Activated CD4-positive, alpha-beta T cell treated with anti-CD3 and anti-CD28 coated beads, Interleukin-2, amount 50 U/mL, for 4 hours (primary cell): ENCODE results near the gene PIRT.
"Not testable (repeated sequence)": the region's sequence is repeated elsewhere in the genome, so short reads cannot be mapped to it uniquely, and the experiment has no call there.

ENCODE experiments used
- DNase-seq, 2 experiments: peaks; one replicate each; pipeline ENCODE4 v3.0.0-alpha.2; 2020

PIRT gene

DNA sequence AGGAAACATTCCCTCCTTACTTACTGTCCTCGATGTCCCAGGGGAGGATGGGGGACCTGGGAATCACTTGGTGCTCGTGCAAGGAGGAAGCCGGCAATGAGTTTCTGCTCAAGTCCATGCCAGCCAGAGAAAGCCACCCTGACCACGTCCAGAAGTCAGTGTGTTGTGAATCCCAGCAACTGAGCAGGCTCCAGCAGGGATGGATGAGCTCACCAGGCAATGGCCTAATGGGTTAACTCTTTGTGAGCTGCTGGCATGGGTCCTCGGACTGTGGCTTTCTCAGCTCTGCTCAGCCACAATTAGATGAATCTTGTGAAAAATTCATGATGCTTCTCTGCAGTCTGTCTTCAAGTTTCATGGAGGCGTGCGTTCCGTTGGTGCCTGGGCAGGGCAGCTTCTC is at the start of gene PIRT:
PIRT (minus strand) TSS at position 167 of the 400 bp plus-strand sequence. CDS start 12,442 bp downstream, outside the sequence.
- no peak for DNase-seq

DNA sequence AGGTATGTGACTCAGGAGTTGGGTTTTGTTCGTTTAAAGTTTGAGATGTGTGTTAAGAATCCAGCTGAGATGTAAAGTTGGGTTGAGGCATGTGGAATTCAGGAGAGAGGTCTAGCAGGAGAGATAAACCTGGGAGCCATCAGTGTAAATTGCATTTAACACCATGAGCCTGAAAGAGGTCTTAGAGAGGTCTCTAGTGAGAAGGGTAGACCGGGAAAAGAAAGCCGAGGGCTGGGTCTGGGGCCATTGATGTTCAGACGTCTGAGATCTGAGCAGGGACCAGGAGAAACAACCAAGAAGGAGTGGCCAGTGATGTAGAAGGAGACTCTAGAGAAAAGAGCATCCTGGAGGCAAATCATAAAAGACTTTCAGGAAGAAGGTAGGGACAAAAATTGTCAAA is 44.1 kb upstream of the PIRT start:
- no peak for DNase-seq

DNA sequence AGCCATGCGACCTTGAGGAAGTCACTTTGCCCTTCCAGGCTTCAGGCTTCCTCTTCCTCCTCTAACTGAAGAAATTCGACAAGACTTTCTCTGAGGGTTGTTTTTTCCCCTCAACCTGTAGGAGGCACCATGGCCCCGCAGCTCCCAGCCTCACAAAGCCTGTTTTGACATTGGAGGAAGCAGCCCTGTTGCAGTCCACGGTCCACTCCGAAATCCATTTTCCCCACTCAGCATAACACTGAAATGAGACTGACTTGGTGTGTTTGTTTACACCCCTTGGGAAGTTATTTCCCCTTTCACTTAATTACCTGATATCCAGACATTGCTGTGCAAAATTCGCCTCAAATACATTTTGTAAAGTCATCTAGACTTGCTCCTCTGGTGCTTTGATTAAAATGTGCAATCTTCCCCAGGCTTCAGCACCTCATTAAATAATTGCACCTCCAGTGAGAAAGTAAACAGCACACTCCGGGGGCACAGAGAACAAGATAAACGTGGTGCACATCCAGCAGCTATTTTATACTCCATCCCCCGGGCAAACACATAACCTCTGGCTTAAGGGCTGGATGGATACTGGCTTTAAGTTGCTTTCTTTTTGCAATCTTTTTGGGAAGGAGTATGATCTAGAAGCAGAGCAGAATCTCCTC is 41.4 kb upstream of the PIRT start:
- no peak for DNase-seq

DNA sequence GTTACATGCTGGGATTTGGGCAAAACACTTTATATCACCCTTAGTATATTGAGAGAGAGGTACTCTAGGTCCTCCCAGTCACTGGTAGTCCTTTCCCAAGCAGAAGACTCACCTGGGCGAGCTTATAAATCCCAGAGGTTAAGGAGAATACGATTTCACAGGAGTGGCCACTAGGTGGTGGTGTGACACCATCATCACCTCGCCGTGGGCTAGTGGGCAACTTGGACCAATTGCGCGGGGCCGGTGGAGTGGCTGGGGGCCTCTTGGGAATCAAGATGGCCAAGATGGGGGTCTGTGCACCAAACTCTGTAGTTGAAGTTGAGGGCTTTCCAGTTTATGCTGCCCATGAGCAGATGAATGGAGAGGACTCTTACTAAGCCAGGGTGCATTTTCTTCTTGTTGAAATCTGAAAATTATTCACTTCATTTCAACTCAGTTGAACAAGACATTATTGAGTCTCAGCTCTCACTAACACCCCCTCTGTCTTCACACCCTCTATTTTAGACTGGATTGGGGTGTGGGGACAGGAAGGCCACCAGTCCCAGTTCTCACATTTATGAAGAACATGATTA is 38.2 kb upstream of the PIRT start:
- DNase-seq: no peak

DNA sequence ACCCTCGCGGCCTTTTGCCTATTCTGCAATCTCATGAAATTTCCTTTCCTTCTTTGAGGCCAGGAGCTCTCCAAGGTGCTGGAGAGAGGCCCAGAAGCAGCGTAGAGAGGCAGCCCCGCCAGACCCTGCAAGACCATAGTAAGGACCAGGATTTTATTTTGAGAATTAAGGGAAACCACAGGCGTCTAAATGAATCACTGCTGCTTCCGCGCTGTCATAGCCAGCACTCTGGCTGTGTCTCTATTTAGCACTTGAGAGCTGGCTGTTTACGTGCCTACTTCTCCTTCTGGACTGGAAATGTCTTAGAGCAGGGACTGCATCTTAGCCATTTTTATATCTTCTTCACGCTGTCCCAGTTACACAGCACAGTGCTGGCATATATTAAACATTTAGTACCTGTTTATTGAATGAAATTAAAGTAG is 37.6 kb upstream of the PIRT start:
- DNase-seq: no peak

DNA sequence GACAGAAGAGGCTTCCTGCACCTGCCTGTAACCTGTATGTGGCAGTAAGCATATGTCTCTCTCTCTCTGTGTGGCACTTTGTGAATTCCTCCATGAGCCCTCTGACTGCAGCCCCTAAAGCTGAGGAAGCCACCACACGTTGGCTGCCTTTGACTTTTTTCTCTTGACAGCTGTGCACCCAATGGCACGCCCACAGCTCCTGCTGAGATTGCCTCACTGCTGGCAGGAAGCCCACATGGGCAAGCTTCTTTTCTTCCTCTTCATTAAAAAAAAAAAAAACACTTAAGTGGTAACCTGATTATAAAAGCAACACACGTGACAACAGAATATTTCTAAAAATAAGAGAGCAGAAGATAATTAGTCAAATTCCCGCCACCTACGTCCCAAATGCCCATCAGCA is 34.0 kb upstream of the PIRT start:
- DNase-seq: no peak

DNA sequence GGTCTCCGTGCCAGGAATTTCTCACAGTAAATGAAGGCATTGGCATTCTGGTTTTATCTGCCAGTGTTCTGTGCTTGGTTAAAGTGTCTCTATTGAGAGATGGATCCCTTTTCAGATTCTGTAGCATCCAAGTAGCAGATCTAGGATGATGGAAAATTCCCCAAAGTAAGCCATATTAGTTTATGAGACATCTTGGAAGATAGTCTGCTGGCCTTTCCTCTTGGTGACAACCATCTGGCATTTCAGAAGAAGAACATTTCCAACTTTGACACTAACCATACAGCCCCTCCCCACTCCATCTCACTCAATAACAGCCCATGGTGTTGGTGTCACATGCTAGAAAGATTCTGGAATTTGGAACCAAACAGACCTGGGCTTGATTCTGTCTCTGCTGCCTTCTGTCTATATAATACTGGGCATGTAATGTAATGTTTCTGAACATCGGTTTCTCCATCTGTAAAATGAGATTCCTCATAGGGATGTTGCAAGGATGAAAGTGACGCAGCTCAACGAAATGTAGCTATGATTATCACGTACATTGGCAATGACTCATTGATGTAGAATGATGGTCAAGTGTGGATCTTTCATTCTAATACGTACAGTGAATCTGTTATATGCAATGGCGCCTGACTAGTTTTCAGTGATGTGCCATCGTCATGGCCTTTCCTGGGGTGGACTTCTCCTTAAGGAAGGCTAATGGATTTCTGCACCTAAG is 32.6 kb upstream of the PIRT start:
- no peak for DNase-seq

DNA sequence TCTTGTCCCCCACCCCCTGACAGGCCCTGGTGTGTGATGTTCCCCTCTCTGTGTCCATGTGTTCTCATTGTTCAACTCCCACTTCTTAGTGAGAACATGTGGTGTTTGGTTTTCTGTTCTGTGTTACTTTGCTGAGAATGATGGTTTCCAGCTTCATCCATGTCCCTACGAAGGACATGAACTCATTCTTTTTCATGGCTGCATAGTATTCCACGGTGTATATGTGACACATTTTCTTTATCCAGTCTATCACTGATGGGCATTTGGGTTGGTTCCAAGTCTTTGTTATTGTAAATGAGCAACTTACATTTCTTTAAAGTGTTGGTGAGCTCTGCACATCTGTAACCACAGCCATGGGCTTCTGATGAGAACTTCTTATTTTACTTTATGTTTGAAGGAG is 30.9 kb upstream of the PIRT start:
- DNase-seq: not testable (repeated sequence)

DNA sequence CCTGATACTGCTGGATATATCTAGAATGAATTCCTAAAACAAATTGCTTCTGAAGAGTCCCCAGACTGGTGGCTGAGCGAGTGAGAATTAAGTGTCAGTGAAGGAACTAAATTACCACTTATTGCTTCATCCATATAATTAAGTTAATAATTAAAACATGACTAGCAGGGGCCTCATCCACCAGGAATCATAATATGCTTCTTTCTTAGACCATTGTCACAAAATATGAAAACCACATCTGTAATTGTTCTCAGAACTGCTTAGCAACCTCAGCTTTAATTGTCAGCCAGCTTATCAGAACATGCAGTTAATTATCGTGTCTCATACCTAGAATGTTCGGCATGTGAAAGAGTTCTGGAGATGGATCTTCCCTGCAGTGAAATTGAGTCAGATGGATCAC is 21.2 kb upstream of the PIRT start:
- DNase-seq: no peak

DNA sequence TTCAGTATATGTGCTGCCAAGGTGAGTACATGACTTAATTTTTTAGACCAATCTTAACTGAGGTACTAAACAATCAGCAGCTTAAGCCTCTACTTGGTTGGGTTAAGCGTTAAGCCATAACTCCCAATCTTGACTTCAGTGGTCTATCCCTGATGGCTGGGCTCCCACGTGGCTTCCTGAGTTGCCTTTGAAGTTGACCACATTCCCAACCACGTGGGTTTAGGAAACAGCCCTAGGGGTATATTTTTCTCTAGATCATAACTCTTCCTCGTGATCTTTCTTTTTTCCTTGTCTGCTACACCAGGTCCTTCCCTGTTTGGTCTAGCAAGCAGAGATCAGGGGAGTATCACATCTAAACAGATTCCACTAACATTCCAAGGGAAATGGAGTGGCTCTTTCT is 20.1 kb upstream of the PIRT start:
- DNase-seq: no peak

DNA sequence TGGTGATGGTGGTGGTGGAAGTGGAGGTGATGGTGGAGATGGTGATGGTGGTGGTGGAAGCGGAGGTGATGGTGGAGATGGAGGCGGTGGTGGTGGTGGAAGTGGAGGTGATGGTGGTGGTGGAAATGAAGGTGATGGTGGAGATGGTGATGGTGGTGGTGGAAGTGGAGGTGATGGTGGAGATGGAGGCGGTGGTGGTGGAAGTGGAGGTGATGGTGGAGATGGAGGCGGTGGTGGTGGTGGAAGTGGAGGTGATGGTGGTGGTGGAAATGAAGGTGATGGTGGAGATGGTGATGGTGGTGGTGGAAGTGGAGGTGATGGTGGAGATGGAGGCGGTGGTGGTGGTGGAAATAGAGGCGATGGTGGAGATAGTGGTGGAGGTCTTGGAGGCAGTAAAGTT is 8.7 kb upstream of the PIRT start:
- not testable (repeated sequence) for DNase-seq

DNA sequence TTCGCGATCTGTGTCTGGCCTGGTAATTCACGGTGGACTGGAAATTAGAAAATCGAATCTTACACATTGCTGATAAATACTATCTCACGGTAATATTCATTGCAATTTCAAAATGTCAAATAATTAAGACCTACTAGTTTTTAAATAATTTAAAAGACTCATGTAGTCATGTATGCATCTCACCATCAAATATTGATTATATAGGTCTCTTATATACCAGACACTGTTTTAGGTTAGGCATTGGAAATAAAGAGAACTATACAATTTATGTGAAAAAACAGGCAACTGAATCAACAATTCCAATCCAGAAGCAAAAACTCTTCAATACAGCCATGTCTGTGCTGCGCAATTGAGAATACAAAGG is 7.5 kb upstream of the PIRT start:
- no peak for DNase-seq

DNA sequence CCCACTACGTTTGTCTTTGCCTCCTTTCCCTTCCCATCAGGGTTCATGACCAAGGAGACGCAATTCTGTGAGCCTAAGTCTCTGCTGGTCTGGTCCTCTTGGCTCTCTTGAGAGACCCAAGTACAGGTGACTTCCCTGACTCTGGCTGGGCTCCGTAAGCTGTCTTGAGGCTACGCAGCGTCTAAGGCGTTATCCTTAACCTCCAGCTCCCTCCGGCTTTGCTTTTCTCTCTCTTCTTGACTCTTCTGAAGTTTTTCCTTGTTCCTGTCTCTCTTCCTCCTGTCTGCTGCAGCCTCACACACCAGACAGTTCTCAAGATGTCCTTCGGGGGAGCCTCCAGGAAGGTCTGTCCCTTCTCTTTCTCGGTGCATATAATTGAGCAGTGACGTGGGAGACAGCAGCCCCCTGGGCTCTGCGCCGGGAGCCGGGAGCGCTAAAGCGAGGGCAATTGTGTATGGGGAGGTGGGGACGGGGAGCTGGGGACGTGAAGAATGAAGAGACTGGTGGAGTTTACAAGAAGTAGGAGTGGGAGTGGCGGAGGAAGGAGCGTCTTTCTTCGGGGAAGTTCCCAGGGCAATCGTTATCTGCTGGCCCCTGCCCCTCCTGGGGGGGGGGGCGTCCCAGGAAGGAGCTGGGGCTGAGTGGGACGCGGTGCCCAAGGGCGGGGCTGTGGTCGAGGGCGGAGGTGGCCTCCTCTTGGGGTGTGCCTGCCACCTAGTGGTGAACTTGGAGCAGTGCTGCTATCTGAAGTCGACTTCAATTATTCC is 6.9 kb upstream of the PIRT start:
- peak; percentile 65 to 66 for DNase-seq

DNA sequence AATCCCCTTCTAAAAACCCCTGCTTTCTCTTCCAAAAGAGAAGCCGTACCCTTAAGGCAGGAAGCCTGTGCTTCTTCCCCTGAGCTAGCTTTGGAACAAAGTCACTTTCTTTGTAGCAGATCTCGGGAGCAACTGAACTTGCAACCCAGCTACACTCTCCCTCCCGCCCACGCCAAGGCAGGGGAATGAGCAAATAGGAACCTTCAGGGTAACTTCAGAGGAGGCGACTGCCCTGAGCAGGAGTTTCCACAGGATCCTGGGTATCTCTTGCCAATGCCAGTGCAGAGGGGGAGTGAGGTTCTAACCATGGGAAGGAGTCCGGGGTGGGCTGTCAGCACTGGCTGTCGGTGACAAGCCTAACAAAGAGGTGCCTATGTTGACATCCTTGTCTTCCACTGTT is 5.9 kb upstream of the PIRT start:
- no peak for DNase-seq

DNA sequence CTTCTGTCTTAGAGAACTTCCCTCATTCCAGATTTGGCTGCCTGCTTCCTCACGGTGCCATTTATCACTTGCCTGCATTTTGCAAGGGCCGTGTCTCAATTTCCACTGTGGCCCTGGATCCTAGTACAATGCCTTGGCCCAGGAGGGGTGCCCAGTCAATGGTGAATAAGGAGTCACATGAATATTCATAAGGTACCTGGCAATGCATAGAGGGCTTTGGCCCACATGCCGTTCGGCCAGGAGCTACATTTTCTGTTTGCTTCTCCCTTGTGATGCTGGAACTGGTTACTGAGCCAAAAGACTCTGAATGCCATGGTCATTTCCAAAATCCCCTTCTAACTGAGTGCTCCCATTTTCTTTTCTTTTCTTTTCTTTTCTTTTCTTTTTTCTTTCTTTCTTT is 4.8 kb upstream of the PIRT start:
- DNase-seq: no peak

DNA sequence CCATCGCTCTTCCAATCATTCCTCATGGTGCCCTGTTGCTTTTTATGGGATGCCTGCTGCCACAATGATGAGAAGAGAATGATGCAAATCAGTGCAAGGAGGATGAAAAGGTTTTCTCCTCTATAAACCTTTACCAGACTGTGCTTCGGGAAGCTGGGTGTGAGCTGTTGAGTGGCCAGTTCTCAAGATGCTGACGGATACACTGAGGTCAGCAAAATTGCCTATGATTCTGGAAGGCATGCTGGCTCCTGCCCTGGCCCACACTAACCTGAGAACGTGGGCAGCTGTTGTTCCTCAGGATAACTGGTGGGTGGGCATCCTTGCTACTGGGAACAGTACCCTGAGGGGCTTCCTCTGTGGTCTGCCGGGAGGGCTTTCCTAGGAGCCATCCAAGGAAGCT is 795 bp upstream of the PIRT start:
- DNase-seq: no peak

DNA sequence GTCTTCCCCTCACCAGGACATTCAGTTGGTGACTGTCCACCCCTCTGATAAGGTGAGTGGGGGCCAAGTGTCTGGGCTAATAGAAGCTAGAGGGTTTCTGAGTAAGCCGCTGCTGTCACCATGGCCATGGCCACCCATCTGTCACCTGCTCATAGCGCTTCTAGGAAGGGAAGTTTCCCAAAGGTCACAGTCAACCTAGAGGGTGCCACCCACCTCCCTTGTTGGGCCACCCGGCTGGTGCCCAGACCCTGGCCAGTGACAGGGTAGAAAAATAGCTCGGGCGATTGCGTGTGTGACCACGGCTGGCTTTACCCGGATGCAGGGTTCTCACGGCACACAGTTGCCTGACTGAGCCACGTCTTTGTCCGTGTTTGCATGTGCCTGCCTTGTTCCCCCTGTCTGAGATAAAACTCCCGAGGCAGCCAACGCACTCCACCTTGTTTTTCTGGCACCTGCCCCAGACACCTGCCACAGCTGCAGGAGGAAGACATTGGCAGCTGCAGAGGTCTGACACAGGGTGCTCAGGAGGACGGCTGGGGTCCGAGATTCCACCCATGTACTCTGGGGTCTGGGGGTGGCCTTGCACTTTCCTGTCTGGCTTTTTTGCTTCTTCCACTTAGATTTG is 809 bp downstream of the PIRT start:
- DNase-seq: no peak

DNA sequence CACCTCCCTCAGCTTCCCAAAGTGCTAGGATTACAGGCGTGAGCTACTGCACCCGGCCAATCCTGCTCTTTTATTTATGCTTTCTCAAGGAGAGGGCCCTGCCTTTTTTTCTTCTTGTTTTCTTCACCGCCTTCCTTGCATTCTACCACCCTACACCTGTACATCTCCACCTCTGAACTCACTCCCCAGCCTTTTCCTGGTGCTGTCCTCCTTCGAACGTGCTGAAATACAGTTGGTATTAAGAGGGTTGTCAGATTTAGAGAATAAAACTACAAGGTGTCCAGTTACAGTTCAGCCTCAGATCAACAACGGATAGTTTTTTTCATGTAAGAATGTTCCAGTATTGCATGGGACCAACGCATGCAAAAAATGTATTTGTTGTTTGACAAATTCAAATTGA is 1.7 kb downstream of the PIRT start:
- DNase-seq: no peak

DNA sequence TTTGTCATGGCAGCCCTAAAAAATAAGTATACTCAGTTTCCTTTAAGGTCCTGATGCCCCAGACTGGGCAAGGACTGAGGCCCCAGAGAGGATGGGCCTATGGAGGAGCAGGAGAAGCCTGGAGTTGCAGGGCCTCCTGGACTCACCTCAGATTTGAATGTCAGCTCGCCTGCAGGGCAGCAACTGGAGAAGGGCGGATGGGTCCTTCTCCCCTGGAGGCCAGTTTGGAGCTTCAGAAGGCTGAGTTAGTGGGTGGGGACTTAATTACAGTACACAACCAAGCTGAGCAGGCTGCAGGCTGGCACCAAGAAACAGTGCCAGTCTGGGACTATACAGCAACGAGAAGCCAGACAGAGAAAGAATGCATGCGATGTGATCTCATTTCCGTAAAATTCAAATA is 6.2 kb downstream of the PIRT start:
- no peak for DNase-seq

DNA sequence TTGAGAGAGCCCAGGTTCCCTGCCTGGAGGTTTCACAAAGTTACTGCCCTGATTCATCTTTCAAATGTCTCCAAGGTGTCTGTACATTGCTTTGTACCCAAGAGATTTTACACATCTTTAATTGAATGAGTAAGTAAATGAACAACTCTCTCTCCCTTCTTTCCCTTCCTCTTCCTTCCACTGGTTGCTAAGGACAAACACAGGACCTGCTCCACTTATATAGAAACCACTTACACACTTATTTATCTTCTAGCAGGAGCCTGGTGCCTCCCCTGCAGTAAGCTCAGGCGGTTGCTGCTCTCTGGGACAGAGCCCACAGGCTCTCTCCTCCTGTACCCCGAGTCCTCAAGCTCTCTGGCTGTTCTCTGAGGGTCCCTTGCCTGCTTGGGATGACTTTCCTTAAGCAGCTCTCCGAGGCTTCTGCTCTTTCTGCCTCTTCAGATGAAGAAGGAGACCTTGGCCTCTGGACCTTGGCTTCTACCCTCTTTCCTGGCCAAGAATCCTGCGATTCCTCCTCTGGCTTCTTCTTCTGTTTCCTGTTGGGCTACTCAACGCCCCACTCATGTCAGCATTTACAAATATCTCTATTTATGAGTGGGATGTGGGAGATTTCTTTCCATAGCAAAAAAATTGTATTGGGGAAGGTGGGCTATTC is 9.9 kb downstream of the PIRT start:
- DNase-seq: no peak

DNA sequence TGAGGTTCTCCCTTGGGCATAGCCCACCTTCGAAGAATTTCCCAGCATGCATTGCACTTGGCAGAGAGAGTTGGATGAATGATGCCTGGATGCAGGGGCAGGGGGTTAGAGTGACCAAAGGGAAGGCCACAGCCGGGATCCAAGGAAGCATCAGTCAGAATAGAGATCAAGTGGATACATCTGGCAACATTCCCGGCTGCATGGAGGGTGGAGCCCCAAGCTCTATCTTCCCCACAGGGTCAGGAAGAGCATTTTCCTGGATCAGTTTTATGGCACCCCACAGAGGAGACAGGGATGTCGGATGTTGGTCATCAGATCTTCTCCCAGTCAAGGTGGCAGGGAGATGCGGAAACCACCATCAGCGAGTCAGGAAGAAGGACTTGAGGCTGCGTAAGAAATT is 13.0 kb downstream of the PIRT start:
- DNase-seq: no peak

DNA sequence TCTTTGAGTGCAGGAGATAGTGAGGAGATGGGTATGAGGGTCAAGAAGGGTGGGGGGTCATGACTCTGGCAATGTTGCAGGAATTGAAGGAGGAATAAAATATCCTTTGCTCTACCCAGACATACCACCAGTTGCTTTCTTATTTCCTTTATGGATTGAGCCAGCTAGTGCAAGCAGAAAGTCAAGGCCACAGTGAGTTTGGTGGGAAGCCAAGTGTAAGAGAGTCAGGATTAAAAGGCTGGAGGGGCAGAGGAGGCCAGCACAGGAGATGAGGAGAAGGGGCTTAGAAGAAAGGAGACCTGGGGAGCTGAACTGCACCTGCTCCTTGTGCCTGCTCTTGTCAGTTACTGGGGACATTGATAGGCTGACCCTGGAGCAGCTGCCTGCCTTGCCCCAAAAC is 16.1 kb downstream of the PIRT start:
- no peak for DNase-seq

DNA sequence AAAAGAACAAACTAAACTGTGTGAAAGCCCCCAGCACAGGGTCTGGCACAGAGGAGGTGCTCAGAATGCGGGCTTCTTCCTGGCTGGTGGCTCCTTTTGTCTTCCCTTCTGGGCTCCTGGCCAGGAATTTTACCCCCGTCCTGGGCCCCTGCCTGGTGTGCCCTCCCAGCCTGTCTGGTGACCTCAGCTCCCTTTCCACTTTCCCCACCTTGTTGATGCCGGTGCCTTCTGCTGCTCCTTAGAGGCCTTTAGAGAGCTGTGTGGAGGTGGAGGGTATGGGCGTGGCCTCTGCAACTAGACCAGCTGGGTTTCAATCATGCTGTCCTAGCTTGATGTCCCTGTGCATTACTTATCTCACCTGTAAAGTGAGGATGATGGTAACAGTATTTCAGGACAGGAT is 16.8 kb downstream of the PIRT start:
- no peak for DNase-seq
